T-cell (primary cell): Measurements from ENCODE around the gene ROR2. TPM values are rescaled to one million over a fixed set of nuclear protein-coding genes. Genes with fewer than 3 reads are reported as not detected.

Experiments
- ATAC-seq, 4 experiments: fragments of 200-7000 bp in 3 of 4; fragments of 150-1000 bp in 1 of 4; cut with Tn5 transposase; replicated peaks in 1 of 4; 1 replicate in 3 of 4; 2 replicates in 1 of 4; pipeline ENCODE4 v1.10.0; 2021; ENCODE audit warnings: moderate library complexity in 3 of 4, mild to moderate bottlenecking in 2 of 4, moderate number of reproducible peaks in 1 of 4
- CTCF ChIA-PET, 2 donors: fragments of 300-600 bp; sonication (Branson Sonifier 250); formaldehyde crosslinking; loops; one replicate each; lab custom pipeline; 2022; ENCODE audit warnings: antibody characterized with exemption in 2 of 2; lab: Charles Lee
- POLR2A ChIA-PET, 2 donors: fragments of 300-600 bp; sonication (Branson Sonifier 250); formaldehyde crosslinking; loops; one replicate each; lab custom pipeline; 2022; ENCODE audit warnings: antibody characterized with exemption in 2 of 2; lab: Charles Lee
- DNase-seq, 35 experiments: peaks; one replicate each; pipeline versions ENCODE4 v3.0.0 to v3.0.0-alpha.2; 2013 to 2023
- H3K27ac ChIP-seq: one replicate; pipeline ENCODE4 v1.5.1; 2013; ENCODE audit warnings: low read length
- H3K27me3 ChIP-seq, 2 experiments: replicated peaks in 1 of 2; 1 replicate in 1 of 2; 2 replicates in 1 of 2; pipeline versions ENCODE4 v1.6.1 to v1.7.0; 2013; ENCODE audit warnings: low read length in 1 of 2, mixed read lengths in 1 of 2; ENCODE audit not compliant: control insufficient read depth in 2 of 2, insufficient read depth in 2 of 2; ENCODE audit errors: extremely low read depth in 1 of 2
- H3K36me3 ChIP-seq, 2 donors: 1 replicate in 1 of 2; 2 replicates in 1 of 2; pipeline versions ENCODE4 v1.6.1 to v1.7.0; 2013; ENCODE audit warnings: low read length in 1 of 2; ENCODE audit not compliant: control insufficient read depth in 2 of 2, insufficient read depth in 1 of 2; ENCODE audit errors: extremely low read depth in 1 of 2
- H3K4me1 ChIP-seq, 2 experiments: 1 replicate in 1 of 2; 2 replicates in 1 of 2; pipeline versions ENCODE4 v1.6.1 to v1.7.0; 2013; ENCODE audit warnings: low read length in 2 of 2, mixed read lengths in 1 of 2; ENCODE audit not compliant: insufficient read depth in 2 of 2, control insufficient read depth in 1 of 2; ENCODE audit errors: extremely low read depth in 1 of 2
- H3K4me3 ChIP-seq, 2 donors: 1 replicate in 1 of 2; 2 replicates in 1 of 2; pipeline versions ENCODE4 v1.5.1 to v1.7.0; 2013; ENCODE audit warnings: mild to moderate bottlenecking in 2 of 2, low read length in 1 of 2, moderate library complexity in 1 of 2; ENCODE audit not compliant: control insufficient read depth in 1 of 2; ENCODE audit errors: extremely low read depth in 1 of 2
- H3K9me3 ChIP-seq: 2 replicates; pipeline ENCODE4 v1.7.0; 2013
- H3K27ac Mint-ChIP-seq, 2 donors: one replicate each; pipeline ENCODE4 v1.8.0; 2020 to 2021; ENCODE audit warnings: mild to moderate bottlenecking in 2 of 2, mixed read lengths in 2 of 2
- H3K27me3 Mint-ChIP-seq, 2 donors: one replicate each; pipeline ENCODE4 v1.8.0; 2021 to 2022; ENCODE audit warnings: mixed read lengths in 2 of 2
- H3K36me3 Mint-ChIP-seq: one replicate; pipeline ENCODE4 v1.8.0; 2021; ENCODE audit warnings: mixed read lengths
- H3K4me1 Mint-ChIP-seq, 3 donors: one replicate each; pipeline ENCODE4 v1.8.0; 2020 to 2022; ENCODE audit warnings: mixed read lengths in 3 of 3, mild to moderate bottlenecking in 1 of 3
- H3K4me3 Mint-ChIP-seq, 3 donors: one replicate each; pipeline ENCODE4 v1.8.0; 2020 to 2022; ENCODE audit warnings: mild to moderate bottlenecking in 3 of 3, mixed read lengths in 3 of 3, moderate library complexity in 3 of 3
- H3K9me3 Mint-ChIP-seq, 3 donors: one replicate each; pipeline ENCODE4 v1.8.0; 2020 to 2022; ENCODE audit warnings: mixed read lengths in 3 of 3
- WGBS: methylation state at CpG from one replicate; pipeline ENCODE4 v1.1.5; 2013; ENCODE audit warnings: missing lambda C conversion rate; ENCODE audit not compliant: insufficient coverage; 5-methylcytosine and 5-hydroxymethylcytosine counted together
- total RNA-seq, 35 experiments: library from RNA in 6 of 35; stranded (reverse) in 6 of 35; fragments of 120-200 nt in 1 of 35; gene quantifications; one replicate each; pipeline versions ENCODE4 v1.2.1 to v1.2.4 and lab custom pipeline; 2013 to 2026

The ROR2 gene
- total RNA-seq, 5 donors from 2014 or later (not counting 1 experiment from before 2014, with no cell fraction given): 0.07 to 0.28 (median 0.15) TPM; not detected in 1

GRCh38 chr9:91951944-91952520 lies 2.0 kb upstream of the ROR2 start:
- H3K36me3 Mint-ChIP-seq: no peaks in the 10 kb centered on the region
- Histone ChIP-seq H3K36me3 (no peaks in the 10 kb centered on the region), H3K27ac (no peak overlapping the region), H3K27me3 (peaks cover 6 to 63% of the 10 kb centered on the region in 2 experiments), H3K9me3 (no peaks in the 10 kb centered on the region), H3K4me3 (no peak overlapping the region), H3K4me1 (peaks cover 0 to 24% of the 10 kb centered on the region in 2 experiments)
- H3K27ac Mint-ChIP-seq: no peak overlapping the region
- POLR2A ChIA-PET: no interaction called here
- CTCF ChIA-PET: no interaction called here
- WGBS: 57% methylated on average over 3 of the region's 6 CpGs
- peaks cover 7% of the 10 kb centered on the region in 3 donors for H3K4me1 Mint-ChIP-seq
- ATAC-seq: no peak
- peaks cover 53 to 58% of the 10 kb centered on the region in 2 donors for H3K27me3 Mint-ChIP-seq
- no peak for DNase-seq
- H3K4me3 Mint-ChIP-seq: no peak overlapping the region
- H3K9me3 Mint-ChIP-seq: peaks cover 0 to 4% (median 0%) of the 10 kb centered on the region in 3 donors

GRCh38 chr9:91949392-91949945 lies 559 bp downstream of the ROR2 start:
- WGBS: 7% methylated on average over 61 of the region's 61 CpGs
- Histone ChIP-seq H3K9me3 (no peaks in the 10 kb centered on the region), H3K4me3 (peak overlapping the region in 1 of 2 donors; percentile 48), H3K27ac (no peak overlapping the region), H3K4me1 (peaks cover 0 to 21% of the 10 kb centered on the region in 2 experiments), H3K36me3 (no peaks in the 10 kb centered on the region), H3K27me3 (peaks cover 6 to 54% of the 10 kb centered on the region in 2 experiments)
- Mint-ChIP-seq H3K27ac (no peak overlapping the region), H3K9me3 (peaks cover 0 to 4% (median 2%) of the 10 kb centered on the region in 3 donors), H3K27me3 (peaks cover 64 to 68% of the 10 kb centered on the region in 2 donors), H3K36me3 (no peaks in the 10 kb centered on the region), H3K4me3 (peak overlapping the region in 1 of 3 donors; percentile 23), H3K4me1 (peaks cover 7% of the 10 kb centered on the region in 3 donors)
- ATAC-seq (no peak), DNase-seq (no peak)
- ChIA-PET POLR2A (no interaction called here), CTCF (no interaction called here)

DNA sequence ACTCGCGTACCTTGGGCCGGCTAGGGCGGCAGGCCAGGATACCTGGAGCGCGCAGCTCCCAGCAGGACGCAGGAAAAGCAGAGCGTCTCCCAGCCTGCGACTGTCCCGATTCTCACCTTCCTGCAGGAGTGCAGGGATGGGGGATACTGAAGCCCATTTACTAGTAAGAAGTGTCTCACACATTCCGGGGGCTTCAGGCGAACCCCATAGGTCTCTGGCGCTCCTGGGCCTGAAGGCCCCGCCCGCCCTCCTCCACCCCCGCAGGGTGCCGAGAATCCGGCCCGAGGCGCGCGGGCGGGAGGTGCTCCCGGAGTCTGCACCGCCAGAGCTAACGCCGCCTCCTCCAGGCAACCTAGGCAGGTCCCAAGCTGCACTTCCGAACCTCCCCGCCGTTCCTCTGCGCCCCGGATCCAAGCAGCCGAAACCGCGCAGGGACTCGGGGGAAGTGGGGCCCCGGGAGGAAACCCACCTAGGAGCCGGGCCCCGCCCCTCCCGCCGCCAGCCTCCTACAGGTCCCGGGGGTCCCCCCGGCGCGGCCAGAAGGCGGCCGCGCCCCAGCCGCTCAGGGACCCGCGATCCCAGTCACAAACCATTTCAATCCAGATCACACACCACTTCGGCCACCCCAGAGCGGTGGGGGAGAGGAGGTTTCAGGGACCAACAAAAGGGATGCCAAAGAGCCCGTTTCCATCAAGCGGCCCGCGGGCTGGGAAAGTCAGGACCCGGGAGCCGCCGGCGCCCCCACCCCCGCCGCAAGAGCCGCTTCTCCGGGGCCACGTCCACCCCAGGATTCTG lies 1.2 kb downstream of the ROR2 start:
- Histone ChIP-seq H3K36me3 (no peaks in the 10 kb centered on the region), H3K9me3 (no peaks in the 10 kb centered on the region), H3K27me3 (peaks cover 6 to 47% of the 10 kb centered on the region in 2 experiments), H3K27ac (no peak overlapping the region), H3K4me3 (peak overlapping the region in 1 of 2 donors; percentile 15), H3K4me1 (peaks cover 0 to 21% of the 10 kb centered on the region in 2 experiments)
- Mint-ChIP-seq H3K9me3 (peaks cover 0 to 4% (median 4%) of the 10 kb centered on the region in 3 donors), H3K27ac (no peak overlapping the region), H3K27me3 (peaks cover 64 to 68% of the 10 kb centered on the region in 2 donors), H3K4me3 (peak overlapping the region in 1 of 3 donors; percentile 23), H3K36me3 (no peaks in the 10 kb centered on the region), H3K4me1 (peaks cover 7% of the 10 kb centered on the region in 3 donors)
- ChIA-PET CTCF (no interaction called here), POLR2A (no interaction called here)
- ATAC-seq: no peak
- peak in 7 of 35 experiments; percentile 1 to 19 (median 7) for DNase-seq
- 4% methylated on average over 48 of the region's 66 CpGs for WGBS

- Histone ChIP-seq H3K4me1 (peaks cover 0 to 21% of the 10 kb centered on the region in 2 experiments), H3K27ac (no peak overlapping the region), H3K9me3 (no peaks in the 10 kb centered on the region), H3K4me3 (no peak overlapping the region), H3K27me3 (peaks cover 6 to 44% of the 10 kb centered on the region in 2 experiments), H3K36me3 (no peaks in the 10 kb centered on the region)
- Mint-ChIP-seq H3K27ac (no peak overlapping the region), H3K36me3 (no peaks in the 10 kb centered on the region), H3K4me1 (peaks cover 7% of the 10 kb centered on the region in 3 donors), H3K9me3 (peaks cover 0 to 4% (median 4%) of the 10 kb centered on the region in 3 donors), H3K4me3 (peak overlapping the region in 2 of 3 donors; percentile 7 to 23), H3K27me3 (peaks cover 63 to 68% of the 10 kb centered on the region in 2 donors)
- ATAC-seq: no peak
- POLR2A ChIA-PET: no interaction called here
- no CpG with 5 or more reads among the region's 12 CpGs for WGBS
- CTCF ChIA-PET: no interaction called here
- DNase-seq: no peak
Measured at GRCh38 chr9:91948101-91948596, 1.9 kb downstream of the ROR2 start.

GRCh38 chr9:91946653-91947488 lies 3.2 kb downstream of the ROR2 start:
- no peak overlapping the region for H3K4me3 Mint-ChIP-seq
- H3K27me3 ChIP-seq: peaks cover 2 to 43% of the 10 kb centered on the region in 2 experiments
- peaks cover 7% of the 10 kb centered on the region in 3 donors for H3K4me1 Mint-ChIP-seq
- no CpG with 5 or more reads among the region's 5 CpGs for WGBS
- H3K27me3 Mint-ChIP-seq: peaks cover 53 to 67% of the 10 kb centered on the region in 2 donors
- peaks cover 0 to 10% (median under 1%) of the 10 kb centered on the region in 3 donors for H3K9me3 Mint-ChIP-seq
- no peaks in the 10 kb centered on the region for H3K9me3 ChIP-seq
- no peak overlapping the region for H3K4me3 ChIP-seq
- H3K36me3 Mint-ChIP-seq: no peaks in the 10 kb centered on the region
- no peak overlapping the region for H3K27ac ChIP-seq
- no peak for ATAC-seq
- no peak for DNase-seq
- peaks cover 0 to 21% of the 10 kb centered on the region in 2 experiments for H3K4me1 ChIP-seq
- ChIA-PET CTCF (no interaction called here), POLR2A (interaction anchor here in 1 of 2 donors (0.6 kb wide), 1 partner anchor 15 kb away, joined by 3 read pairs; no protein-coding TSS in a partner anchor)
- no peaks in the 10 kb centered on the region for H3K36me3 ChIP-seq
- no peak overlapping the region for H3K27ac Mint-ChIP-seq
